Calu3 (cell line): ENCODE data around the gene FAF1. TPM values are rescaled to one million over a fixed set of nuclear protein-coding genes. Genes with fewer than 3 reads are reported as not detected.
A peak's percentile ranks its signal among the peaks of the same experiment; 100 is the strongest.
"Not testable (repeated sequence)": the region's sequence is repeated elsewhere in the genome, so short reads cannot be mapped to it uniquely, and the experiment has no call there.

Experiments used
- BruUV-seq: library from RNA; stranded (reverse); fragments of 400-500 nt; replicated peaks from 2 replicates; lab custom pipeline; 2021; lab: Mats Ljungman, UMichigan
- CTCF ChIA-PET: fragments of 300-600 bp; sonication (Branson Sonifier 250); formaldehyde crosslinking; loops from one replicate; lab custom pipeline; 2022; ENCODE audit warnings: antibody characterized with exemption; lab: Charles Lee
- DNase-seq: peaks from one replicate; pipeline ENCODE4 v3.0.0; 2022
- H3K27ac Mint-ChIP-seq: one replicate; pipeline ENCODE4 v1.8.0; 2022; ENCODE audit warnings: mixed read lengths; ENCODE audit not compliant: unreplicated experiment
- H3K27me3 Mint-ChIP-seq: one replicate; pipeline ENCODE4 v1.8.0; 2022; ENCODE audit warnings: mixed read lengths; ENCODE audit not compliant: unreplicated experiment
- H3K36me3 Mint-ChIP-seq: one replicate; pipeline ENCODE4 v1.8.0; 2022; ENCODE audit warnings: mild to moderate bottlenecking, moderate library complexity, mixed read lengths; ENCODE audit not compliant: insufficient read depth, unreplicated experiment
- H3K4me1 Mint-ChIP-seq: one replicate; pipeline ENCODE4 v1.8.0; 2022; ENCODE audit warnings: mild to moderate bottlenecking, low read depth, mixed read lengths; ENCODE audit not compliant: unreplicated experiment
- H3K4me3 Mint-ChIP-seq: one replicate; pipeline ENCODE4 v1.8.0; 2022; ENCODE audit warnings: mild to moderate bottlenecking, low read depth, moderate library complexity, mixed read lengths; ENCODE audit not compliant: unreplicated experiment
- H3K9me3 Mint-ChIP-seq: one replicate; pipeline ENCODE4 v1.8.0; 2022; ENCODE audit warnings: low read depth, mixed read lengths; ENCODE audit not compliant: unreplicated experiment
- intact Hi-C: fragments of 100-400 bp; cut with micrococcal nuclease; formaldehyde crosslinking; loops from one replicate; pipeline ENCODE4 v1.10.0; 2022; ENCODE audit not compliant: unreplicated experiment
- total RNA-seq: library from RNA; stranded (reverse); gene quantifications from 2 replicates; pipeline ENCODE4 v1.2.3, GENCODE V29; 2022
- TF ChIP-seq, protein P1 (sequence below): fragments of 200-600 bp; IDR thresholded peaks from one replicate; pipeline ENCODE4 v1.8.0; 2022; ENCODE audit warnings: antibody characterized with exemption; ENCODE audit not compliant: unreplicated experiment

FAF1 gene
- total RNA-seq, 1 experiment from 2014 or later: 104 TPM

DNA sequence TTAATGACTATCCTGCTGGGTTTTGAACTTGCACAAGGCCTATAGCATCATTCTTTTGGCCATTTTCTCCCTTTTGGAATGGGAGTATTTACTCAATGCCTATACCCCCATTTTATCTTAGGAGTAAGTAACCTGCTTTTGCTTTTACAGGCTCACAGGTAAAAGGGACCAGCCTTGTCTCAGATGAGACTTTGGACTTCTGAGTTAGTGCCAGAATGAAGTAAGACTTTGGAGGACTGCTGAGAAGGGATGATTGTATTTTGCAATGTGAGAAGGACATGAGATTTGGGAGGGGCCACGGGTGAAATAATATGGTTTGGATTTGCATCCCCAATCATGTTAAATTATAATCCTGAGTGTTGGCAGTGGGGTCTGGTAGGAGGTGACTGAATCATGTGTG, 212.7 kb downstream of the FAF1 start:
- CTCF ChIA-PET: no interaction called here
- no TSS peak for BruUV-seq
- H3K9me3 Mint-ChIP-seq: no peaks in the 10 kb centered on the region
- H3K27ac Mint-ChIP-seq: no peak overlapping the region
- no peak for DNase-seq
- intact Hi-C loops: no loop called here
- no peaks in the 10 kb centered on the region for H3K27me3 Mint-ChIP-seq
- TF ChIP-seq, protein P1, sequence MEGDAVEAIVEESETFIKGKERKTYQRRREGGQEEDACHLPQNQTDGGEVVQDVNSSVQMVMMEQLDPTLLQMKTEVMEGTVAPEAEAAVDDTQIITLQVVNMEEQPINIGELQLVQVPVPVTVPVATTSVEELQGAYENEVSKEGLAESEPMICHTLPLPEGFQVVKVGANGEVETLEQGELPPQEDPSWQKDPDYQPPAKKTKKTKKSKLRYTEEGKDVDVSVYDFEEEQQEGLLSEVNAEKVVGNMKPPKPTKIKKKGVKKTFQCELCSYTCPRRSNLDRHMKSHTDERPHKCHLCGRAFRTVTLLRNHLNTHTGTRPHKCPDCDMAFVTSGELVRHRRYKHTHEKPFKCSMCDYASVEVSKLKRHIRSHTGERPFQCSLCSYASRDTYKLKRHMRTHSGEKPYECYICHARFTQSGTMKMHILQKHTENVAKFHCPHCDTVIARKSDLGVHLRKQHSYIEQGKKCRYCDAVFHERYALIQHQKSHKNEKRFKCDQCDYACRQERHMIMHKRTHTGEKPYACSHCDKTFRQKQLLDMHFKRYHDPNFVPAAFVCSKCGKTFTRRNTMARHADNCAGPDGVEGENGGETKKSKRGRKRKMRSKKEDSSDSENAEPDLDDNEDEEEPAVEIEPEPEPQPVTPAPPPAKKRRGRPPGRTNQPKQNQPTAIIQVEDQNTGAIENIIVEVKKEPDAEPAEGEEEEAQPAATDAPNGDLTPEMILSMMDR: no peak
- peaks cover 7% of the 10 kb centered on the region for H3K36me3 Mint-ChIP-seq
- no peak overlapping the region for H3K4me3 Mint-ChIP-seq
- H3K4me1 Mint-ChIP-seq: peaks cover 7% of the 10 kb centered on the region

DNA sequence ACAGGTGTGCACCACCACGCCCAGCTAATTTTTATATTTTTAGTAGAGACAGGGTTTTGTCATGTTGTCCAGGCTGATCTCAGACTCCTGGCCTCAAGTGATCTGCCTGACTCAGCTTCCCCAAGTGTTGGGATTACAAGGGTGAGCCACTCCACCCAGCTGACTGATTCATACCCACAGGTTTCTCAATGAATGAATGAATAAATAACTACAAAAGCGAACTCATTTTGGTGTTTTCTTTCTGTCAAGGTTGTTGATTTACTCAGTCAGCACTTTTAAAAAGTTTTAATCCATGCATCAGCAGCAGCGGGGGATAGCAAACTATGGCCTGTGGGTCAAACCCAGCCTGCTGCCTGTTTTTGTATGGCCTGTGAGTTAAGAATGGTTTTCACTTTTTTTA, 217.5 kb downstream of the FAF1 start:
- H3K9me3 Mint-ChIP-seq: no peaks in the 10 kb centered on the region

DNA sequence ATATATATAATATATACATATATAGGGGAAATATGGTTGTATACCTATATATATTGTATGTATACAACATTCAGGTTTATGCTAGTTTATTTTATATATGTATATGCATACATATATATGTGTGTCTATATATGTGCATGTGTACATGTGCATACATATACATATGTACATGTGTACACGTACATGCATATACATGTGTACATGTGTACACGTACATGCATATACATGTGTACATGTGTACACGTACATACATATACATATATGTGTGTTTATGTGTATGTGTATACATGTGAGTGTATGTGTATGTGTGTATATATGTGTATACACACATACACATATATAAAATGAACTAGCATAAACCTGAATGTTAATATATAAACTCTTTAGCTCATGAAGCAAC, 220.9 kb downstream of the FAF1 start:
- no peaks in the 10 kb centered on the region for H3K27me3 Mint-ChIP-seq
- no TSS peak for BruUV-seq
- TF ChIP-seq, protein P1: no peak
- intact Hi-C loops: no loop called here
- no peaks in the 10 kb centered on the region for H3K4me1 Mint-ChIP-seq
- H3K27ac Mint-ChIP-seq: no peak overlapping the region
- no peak for DNase-seq
- no peak overlapping the region for H3K4me3 Mint-ChIP-seq
- peaks cover 10% of the 10 kb centered on the region for H3K36me3 Mint-ChIP-seq
- no peaks in the 10 kb centered on the region for H3K9me3 Mint-ChIP-seq
- CTCF ChIA-PET: interaction anchor here (0.5 kb wide), 1 partner anchor 20 kb away, joined by 3 read pairs; no protein-coding TSS in a partner anchor

More for the DNA sequence above, 217.5 kb downstream of the FAF1 start:
- DNase-seq: no peak
- CTCF ChIA-PET: no interaction called here
- intact Hi-C loops: no loop called here
- Mint-ChIP-seq H3K4me1 (no peaks in the 10 kb centered on the region), H3K27me3 (no peaks in the 10 kb centered on the region), H3K36me3 (peaks cover 10% of the 10 kb centered on the region), H3K4me3 (no peak overlapping the region), H3K27ac (no peak overlapping the region)
- no TSS peak for BruUV-seq
- TF ChIP-seq, protein P1: no peak

DNA sequence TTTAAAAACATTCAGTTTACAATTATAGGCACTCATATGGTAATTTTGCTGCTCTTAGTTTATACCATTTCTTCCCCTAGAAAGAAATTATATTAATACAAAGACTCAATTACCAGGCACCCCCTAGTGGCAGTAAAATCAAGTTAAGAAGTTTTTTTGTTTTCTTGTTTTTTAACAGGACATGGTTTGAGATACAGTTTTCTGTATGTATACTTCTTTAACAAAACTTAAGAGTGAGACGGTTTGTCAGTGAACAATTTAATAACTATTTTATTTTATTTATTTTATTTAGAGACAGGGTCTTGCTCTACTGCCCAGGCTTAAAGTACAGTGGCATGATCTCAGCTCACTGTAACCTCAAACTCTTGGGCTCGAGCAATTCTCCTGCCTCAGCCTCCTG, 224.6 kb downstream of the FAF1 start:
- Mint-ChIP-seq H3K4me3 (no peak overlapping the region), H3K27ac (no peak overlapping the region), H3K4me1 (peaks cover 10% of the 10 kb centered on the region), H3K36me3 (no peaks in the 10 kb centered on the region), H3K27me3 (no peaks in the 10 kb centered on the region), H3K9me3 (no peaks in the 10 kb centered on the region)
- DNase-seq: no peak
- BruUV-seq: no TSS peak
- CTCF ChIA-PET: interaction anchor here (0.6 to 1.4 kb wide), 2 partner anchors 113 to 115 kb away, joined by 3 read pairs; no protein-coding TSS in a partner anchor
- intact Hi-C loops: loop anchor here (2.0 kb wide), 1 partner anchor 367 kb away; no protein-coding TSS in a partner anchor
- TF ChIP-seq, protein P1: peak; percentile 52

DNA sequence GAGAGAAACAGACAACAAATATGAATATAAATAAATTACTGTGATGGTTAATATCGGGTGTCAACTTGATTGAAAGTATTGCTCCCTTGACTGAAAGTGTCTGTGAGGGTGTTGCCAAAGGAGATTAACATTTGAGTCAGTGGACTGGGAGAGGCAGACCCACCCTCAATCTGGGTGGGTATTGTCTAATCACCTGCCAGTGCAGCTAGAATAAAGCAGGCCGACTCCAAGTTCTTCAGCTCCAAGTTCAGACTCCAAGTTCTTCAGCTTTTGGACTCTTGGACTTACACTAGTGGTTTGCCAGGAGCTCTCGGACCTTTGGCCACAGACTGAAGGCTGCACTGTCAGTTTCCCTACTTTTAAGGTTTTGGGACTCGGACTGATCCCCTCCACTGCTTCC, 232.5 kb downstream of the FAF1 start:
- CTCF ChIA-PET, H3K27me3 Mint-ChIP-seq, H3K4me1 Mint-ChIP-seq, BruUV-seq, H3K9me3 Mint-ChIP-seq, H3K4me3 Mint-ChIP-seq, intact Hi-C loops, H3K27ac Mint-ChIP-seq, DNase-seq, H3K36me3 Mint-ChIP-seq: not testable (repeated sequence)
